NCI-H146 treated with DMSO at 0.1 percent for 48 hours (cell line): Measurements from ENCODE around the gene ACVRL1.
"Not testable (repeated sequence)": the region's sequence is repeated elsewhere in the genome, so short reads cannot be mapped to it uniquely, and the experiment has no call there.

Experiments used
- DNase-seq: peaks from one replicate; lab custom pipeline; 2025; ENCODE audit not compliant: unreplicated experiment; lab: John Stamatoyannopoulos, UW

The ACVRL1 gene

DNA sequence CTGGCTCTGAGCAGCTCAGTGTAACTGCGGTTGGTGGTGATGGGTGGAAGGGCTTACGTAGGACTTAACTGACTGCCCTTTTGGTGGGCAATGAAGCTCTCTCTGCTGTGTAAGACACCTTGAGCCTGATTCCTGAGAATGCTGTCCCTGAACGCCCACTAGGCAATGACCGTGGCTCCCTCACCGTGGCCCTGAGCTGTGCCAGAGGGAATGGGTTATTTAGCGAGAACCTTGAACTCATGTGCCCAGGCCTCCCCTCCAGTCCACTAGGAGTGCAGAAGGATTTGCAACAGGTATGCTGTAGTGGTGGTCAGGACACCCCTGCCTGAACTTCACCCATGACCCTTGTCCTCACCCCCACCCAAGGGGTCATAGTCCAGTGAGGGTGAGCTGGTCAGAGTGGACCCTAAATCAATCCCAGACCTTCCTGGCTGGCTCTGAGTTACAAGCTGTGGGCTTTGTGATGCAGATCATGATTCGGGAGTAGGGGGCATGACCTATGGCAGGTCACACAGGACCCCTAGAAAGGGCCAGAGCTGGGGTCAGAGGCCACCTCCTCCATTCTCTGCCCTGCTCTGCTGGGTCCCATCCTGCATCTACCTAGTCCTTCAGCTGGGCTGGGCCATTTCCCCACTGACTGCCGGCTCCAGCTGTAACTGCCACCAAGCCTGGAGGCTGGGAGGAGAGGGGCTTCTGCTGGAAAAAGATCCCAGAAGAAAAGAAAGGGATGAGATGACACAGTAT, 33.9 kb upstream of the ACVRL1 start:
- no peak for DNase-seq

DNA sequence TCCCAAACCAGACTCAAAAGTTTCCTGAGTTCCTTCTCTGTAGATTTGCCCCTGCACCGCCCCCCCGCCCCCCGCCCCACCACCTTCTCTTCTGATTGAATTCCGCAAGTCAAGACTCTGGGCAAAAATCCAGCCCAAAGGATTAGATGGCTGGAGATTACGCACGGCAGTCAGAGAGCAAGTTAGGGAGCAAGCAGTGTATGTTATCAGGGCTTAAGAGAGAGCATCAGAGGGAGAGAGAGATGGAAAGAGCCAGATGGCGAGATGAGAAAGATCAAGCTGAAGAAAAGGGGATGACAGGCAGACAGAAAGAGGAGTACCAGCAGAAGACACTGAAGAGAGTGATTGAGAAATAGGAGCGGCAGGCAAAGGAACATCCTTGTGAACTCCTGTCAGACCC, 33.3 kb upstream of the ACVRL1 start:
- no peak for DNase-seq

DNA sequence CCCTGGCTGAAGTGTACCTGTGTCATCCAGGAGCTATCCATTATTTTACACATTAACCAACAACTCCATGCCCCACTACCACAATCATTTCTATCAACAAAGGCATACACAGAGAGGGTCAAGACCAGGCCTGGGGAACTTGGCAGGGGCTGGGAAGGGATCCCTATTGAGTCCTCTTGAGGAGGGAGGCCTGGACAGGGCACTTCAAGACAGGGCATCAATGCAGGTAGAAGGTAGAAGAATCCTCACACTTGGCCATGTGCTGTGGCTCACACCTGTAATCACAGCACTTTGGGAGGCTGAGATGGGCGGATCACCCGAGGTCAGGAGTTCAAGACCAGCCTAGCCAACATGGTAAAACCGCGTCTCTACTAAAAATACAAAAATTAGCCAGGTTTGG, 32.8 kb upstream of the ACVRL1 start:
- no peak for DNase-seq

DNA sequence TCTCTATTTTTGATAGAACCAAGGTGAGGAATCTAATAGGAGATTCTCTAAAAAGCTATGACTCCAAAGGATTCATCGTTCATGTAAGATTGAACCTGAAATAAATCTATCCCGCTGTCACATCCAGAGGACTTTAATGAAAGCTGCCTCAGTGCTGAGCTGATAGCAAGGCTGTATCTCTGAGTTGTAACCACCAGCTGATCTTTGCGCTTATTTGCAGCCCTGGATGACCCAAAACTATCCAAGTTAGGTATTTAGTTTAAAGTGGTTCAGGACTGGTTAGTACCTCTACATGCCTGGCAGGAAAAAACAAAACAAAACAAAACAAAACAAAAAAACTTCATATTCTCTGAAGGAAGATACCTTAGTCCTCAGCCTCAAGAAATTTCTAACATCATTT, 28.2 kb upstream of the ACVRL1 start:
- no peak for DNase-seq

DNA sequence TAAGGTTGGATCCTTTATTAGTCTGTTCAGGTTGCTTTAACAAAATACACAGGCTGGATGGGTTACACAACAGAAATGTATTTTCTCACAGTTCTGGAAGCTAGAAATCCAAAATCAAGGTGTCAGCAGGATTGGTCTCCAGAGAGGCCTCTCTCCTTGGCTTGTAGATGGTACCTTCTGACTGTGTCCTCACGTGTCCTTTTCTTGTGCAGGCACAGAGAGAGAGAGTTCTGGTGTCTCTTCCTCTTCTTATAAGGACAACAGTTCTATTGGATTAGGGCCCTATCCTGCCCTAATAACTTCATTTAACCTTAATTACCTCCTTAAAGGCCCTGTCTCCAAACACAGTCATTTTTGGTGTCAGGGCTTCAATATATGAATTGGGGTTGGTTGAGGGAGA, 24.0 kb upstream of the ACVRL1 start:
- DNase-seq = no peak

DNA sequence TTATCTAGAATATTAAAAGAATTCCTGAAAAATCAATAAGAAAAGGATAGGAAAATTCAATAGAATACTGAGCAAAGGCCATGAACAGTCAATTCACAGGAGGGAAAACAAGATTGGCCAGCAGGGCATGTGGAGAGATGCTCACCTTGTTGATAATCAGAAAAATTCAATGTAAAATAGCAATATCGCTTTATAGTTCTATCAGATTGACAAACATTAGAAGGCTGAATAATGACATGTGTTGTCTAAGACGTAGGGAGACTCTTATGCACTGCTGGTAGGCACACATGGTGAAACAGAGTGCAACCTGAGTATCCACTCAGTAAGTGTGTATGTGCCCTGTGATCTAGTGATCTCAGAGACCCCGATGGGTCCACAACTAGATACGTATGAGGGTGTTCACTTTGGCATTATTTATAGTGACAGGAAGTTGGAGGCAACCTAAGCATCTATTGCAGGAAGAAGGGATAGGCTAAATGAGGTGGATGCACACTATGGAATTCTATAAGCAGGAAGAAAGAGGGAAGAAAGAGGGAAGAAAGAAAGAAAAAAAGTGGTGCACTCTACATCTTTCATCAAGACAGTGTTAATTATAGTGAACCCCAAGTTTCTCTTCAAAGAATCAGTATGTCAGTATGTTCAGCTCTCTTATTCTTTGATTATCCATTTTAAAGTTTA, 23.2 kb upstream of the ACVRL1 start:
- DNase-seq = no peak

DNA sequence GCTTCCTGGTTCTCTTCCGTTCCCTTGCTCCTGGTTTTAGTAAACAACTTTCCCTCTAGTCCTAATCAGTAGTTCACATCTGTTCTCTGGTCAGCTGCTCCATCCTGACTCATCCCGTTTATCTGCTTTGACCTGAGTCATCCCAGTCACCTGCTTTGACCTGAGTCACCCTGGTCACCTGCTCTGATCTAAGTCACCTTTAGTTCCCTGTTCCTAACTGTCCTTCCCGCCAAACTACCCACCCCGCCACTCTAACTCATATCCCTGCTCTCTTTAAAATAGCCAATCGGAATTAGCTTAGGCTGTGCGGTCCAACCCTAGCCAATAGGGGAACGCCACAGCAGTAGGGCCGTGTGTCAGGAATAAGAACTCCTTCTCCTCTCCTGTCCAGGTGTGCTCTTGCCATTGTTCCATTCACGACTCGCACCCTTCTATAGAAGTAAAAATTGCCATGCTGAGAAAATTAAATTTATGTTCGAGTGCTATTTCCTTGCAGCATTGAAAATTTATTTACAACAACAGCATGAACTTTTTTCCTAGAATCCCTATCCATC, 22.6 kb upstream of the ACVRL1 start:
- no peak for DNase-seq

DNA sequence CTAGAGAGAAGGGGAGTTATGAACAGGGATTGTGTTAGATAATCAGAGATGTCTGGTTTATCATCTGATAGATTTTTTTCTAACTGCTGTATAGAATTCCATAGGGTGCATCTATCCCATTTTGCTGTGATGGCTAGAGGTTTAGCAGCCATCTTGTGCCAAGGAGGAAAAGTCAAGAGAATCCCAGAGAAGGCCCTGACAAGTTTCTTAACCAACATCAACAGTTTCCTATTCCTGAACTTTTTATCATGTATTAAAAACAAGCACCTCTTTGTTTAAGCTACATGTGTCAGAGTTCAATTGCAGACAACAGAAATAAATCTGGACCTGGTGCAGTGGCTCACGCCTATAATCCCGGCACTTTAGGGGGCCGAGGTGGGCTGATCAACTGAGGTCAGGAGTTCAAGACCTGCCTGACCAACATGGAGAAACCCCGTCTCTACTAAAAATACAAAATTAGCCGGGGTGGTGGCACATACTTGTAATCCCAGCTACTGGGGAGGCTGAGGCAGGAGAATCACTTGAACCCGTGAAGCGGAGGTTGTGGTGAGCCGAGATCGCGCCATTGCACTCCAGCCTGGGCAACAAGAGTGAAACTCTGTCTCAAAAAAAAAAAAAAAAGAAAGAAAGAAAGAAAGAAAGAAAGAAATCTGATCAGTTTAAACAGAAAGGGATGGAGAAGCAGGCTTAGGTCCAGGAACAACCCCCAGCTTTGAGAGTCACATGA, 21.8 kb upstream of the ACVRL1 start:
- not testable (repeated sequence) for DNase-seq

DNA sequence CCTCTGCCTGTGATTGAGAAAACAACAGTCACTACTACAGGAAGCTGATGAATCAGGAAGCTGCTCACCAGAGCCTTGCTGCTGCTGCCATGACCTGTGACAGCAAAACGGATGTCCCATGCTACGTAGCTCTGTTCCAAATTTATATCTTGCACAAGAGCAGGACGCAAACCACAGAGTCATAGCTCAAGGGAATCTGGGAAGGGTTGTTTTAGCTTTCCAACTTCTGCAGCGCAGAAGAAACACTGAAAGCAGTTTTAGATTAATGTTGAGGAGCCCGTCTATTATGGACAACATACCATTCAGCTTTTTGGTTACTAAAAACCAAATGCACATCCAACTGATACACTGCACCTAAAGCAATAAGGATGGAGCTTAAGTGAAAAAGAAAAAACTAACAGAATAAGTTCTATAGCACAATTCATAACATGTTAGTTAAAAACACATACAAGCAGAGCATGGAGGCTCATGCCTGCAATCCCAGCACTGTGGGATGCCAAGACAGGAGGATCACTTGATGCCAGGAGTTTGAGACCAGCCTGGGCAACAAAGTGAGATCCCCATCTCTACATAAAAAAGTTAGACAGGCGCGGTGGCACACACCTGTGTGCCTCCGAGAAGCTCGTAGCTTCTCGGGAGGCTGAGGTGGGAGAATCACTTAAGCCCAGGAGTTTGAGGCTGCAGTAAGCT, 21.1 kb upstream of the ACVRL1 start:
- DNase-seq = no peak

DNA sequence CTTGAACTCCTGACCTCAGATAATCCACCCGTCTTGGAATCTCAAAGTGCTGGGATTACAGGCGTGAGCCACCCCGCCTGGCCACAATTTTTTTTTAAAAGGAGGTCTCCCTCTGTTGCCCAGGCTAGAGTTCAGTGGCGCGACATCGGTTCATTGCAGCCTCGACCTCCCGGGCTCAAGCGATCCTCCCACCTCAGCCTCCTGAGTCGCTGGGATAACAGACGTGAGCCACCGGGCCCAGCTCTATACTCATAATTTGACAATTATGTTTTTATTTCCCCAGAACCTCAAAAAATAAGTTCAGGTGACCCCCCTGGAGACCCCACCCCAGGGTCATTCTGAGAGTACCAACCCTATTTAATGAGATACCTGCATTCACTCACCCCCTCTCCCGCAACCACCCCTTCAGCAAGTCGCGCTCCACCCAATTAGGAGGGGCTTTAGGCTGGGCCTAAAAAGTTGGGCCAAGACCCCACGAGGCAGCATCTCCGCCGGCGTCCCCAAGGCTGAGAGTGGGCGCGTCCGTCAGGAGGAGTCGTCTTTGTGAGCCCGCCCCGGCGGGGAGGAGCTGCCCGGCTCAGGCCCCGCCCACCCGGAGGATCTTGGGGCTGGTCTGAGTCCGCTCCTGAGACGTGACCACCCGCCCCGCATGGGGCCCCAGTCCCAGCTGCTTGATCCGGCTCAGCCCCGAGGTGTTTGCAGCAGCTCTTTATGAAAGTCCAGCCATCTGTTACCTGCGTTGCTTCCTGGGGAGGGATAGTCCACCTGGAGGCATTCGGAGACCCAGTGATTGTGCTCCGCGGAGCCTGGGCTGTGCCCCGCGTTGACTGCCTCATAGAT, 19.6 kb upstream of the ACVRL1 start, which contains the start of gene ANKRD33:
Gene ANKRD33, plus strand, starts transcription at position 628 of the 840 bp plus-strand sequence. Its CDS starts 84 bp downstream, at position 712.
- DNase-seq = peak; percentile 97

DNA sequence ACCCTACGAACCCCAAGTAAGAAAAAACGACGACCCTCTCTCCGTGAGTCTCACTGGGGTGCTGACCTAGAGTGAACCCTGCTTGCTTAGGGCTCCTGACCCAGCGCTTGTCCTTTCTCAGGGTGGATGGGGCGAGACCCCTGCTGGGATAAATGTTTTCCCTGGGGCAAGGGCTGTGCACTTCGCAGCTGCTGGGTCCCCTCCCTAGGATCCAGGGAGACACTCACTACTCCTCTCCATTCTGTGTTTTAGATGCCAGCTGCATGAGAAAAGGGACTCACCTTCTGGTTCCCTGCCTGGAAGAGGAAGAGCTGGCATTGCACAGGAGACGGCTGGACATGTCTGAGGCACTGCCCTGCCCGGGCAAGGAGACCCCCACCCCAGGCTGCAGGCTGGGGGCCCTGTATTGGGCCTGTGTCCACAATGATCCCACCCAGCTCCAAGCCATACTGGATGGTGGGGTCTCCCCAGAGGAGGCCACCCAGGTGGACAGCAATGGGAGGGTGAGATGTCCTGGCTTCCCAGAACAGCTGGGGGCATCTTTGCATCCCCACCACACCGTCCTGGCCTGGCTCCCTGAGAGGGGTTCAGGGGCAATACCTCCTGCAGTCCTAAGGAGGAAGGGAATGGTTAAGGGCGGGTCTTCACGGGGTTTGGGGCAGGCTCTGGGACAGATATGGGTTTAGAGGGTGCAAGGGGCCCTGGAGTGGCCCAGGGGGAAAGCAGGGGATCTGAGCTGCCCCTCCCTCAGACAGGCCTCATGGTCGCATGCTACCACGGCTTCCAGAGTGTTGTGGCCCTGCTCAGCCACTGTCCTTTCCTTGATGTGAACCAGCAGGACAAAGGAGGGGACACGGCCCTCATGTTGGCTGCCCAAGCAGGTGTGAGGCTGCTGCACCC, 18.7 kb upstream of the ACVRL1 start:
- DNase-seq = peak; percentile 97

DNA sequence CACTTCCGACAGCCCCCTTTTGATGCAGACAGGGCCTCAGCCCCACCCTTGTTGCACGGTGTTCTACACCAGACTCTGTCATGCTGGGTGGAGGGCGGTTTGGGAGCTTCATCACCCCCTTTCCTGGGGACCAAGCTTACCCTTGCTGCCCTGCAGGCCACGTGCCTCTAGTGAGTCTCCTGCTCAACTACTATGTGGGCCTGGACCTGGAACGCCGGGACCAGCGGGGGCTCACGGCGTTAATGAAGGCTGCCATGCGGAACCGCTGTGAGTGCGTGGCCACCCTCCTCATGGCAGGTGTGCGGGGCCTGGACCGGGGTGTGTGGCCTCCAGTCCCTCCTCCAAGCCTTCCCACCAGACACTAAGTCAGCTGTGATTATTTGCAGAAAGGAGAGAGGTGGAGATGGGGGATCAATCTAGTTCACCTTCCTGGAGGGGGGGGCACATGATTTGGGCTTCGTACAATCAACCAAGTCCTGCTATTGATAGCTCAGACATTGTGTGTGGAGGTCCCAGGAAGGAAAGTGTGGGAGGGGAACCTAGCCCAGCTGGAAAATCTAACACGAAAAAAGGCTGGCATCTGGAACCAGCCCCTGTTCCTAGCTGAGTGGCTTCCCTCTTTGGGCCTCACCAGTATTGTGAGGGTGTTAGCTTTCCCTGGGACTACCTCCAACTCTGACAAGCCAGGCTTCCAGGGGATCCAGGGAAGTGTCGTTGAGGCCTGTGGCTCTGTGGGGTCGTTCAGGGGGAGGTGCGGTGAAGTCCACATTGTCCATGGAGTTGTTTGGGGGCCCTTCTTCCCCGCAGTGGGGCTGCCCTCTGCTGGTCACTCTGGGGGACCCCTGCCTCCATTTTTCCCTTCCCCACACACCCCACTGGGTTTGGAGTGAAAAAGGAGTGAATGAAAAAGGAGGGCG, 17.8 kb upstream of the ACVRL1 start:
- peak; percentile 47 for DNase-seq

DNA sequence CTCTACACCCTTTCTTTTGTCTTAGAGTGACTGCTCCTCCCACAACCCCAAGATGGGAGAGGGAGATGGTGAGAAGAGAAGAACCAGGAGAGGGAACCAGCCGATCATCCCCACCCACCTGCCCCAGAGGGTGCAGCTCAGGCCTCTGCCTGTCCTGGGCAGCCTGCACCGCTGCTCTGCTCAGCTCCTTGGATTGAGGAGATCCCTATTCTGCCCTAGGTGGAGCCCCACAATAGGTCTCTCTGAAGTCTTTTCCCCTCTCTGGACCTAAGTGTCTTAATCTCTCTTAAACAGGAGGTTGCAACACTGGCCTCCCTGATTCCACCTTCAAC, 17.2 kb upstream of the ACVRL1 start:
- DNase-seq = no peak

DNA sequence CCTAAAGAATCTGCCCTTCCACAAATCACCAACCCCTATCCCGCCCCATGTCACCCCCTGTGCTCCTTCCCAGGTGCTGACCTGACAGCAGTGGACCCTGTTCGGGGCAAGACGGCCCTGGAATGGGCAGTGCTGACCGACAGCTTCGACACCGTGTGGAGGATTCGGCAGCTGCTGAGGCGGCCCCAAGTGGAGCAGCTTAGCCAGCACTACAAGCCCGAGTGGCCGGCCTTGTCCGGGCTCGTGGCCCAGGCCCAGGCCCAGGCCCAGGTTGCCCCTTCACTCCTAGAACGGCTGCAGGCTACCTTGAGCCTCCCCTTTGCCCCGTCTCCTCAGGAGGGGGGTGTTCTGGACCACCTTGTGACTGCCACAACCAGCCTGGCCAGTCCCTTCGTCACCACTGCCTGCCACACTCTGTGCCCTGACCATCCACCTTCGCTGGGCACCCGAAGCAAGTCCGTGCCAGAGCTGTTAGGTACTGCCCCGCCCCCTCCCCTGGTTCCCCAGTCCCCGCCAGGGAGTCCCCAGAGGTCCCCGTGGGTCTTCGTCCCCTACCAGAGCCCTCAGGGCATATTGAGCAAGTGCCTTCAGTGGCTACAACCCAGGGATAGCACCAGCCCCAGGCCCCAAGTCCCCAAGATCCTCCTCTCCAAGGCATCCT, 16.7 kb upstream of the ACVRL1 start:
- no peak for DNase-seq

DNA sequence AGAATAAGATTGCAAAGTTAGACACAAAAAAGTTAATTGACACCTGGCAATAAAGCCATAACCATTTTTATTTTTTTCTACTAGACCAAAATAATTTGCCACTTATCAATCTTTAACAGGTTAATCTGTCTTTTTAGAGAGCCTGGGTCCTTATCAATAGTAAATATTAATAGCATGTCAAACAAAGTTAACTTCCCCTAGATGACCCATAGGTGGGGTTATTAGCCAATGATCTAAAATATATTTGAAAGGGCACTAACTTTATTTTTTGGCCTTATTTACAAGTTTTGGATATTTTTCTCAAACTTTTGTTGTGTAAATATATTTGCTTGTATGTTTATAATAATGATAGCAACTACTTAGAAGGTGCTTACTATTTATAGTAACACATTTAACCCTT, 15.5 kb upstream of the ACVRL1 start:
- no peak for DNase-seq

DNA sequence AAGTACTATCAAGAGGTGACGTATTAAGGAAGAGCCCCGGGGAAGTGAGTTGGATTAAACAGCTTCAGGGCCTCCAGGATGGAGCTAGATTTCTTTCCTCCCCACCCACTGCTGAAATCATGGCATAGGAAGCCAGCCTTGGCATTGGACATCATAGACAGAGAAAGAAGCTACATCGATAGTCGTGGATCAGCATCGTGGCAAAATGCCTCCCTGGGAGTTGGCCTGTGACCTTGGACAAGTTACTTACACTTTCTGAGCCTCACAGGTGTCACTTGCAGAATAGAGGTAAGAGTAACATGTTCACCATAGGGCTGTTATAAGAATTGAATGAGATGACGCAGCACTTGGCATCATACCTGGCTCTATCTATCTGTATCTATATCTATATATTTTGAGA, 13.5 kb upstream of the ACVRL1 start:
- no peak for DNase-seq

DNA sequence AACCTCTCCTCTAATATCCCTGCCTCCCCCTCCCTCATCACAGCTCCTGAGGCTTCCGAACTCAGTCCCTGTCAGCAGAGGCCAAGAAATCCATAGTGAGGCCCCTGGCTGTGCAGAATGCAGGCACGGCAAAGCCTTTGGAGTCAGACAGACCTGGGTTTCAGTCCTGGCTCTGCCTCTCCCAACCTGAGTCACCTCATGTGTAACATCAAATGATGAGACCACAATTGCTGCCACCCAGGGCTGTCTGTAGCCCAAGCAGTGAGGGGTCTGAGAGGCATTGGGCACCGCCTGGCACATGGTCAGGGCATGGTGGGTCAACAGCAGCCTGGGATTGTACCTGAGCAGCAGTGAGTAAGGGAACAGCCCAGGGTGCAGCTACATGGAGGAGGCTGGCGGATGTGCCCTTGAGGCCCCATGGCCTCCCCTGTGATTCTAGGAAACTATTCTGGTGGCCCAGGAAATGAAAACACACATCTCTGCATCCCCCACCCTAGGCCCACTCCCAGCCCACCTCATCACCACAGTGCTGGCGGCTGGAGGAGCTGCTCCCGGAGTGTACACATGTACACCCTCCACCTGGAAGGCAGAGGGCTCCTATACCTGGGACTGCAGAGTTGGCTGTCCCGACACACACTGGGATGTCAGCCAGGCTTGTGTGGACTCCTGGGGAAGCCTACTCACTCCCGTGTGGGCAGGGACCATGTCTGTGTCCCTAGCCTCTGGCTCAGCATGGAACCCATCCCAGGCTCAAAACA, 11.7 kb upstream of the ACVRL1 start:
- no peak for DNase-seq
